ENCODE results near the gene RAET1G.

DNA sequence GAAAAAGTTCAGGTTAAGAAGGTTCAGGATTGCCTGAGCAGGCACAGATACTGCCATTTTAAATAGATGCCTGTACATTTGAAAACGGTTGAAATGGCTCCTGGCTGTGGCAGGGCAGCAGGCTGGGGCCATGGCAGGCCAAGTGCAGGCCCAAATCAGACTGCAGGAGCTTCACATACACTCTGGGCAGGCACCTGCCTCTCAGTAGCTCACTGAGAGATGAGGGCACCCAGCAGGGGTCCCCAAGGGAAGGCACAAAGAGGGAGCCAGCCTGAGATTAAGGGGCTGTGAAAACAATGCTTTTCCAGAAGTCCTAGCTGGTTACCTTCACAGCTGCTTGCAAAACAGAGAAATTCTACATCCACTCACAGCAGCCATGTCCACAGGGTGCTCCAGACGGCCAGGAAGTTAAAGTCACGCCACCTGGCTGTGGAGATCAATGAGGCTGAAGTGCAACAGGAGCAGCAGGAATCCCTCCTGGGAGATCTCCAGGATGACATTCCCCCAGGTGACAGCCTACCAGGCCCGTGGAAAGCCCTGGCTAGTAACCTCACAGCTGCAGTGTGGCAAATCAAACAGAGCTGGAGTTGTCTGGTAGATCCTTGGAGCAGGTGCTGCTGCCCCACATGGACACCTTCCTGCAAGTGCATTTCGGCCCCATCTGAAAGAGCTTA, 18.8 kb downstream of the RAET1G start:
- TF ChIP-seq POLR2AphosphoS5 (IDR thresholded peaks at IDR 0.05; ENCODE audit: low read depth, low read length), result no peak
- TF ChIP-seq TAF1 (IDR thresholded peaks at IDR 0.05; ENCODE audit: borderline replicate concordance, insufficient read depth, low read length), result no peak
- no peak for TF ChIP-seq SIN3A (IDR thresholded peaks at IDR 0.05; ENCODE audit: borderline replicate concordance, insufficient read depth, low read length)
- TF ChIP-seq, protein P1, sequence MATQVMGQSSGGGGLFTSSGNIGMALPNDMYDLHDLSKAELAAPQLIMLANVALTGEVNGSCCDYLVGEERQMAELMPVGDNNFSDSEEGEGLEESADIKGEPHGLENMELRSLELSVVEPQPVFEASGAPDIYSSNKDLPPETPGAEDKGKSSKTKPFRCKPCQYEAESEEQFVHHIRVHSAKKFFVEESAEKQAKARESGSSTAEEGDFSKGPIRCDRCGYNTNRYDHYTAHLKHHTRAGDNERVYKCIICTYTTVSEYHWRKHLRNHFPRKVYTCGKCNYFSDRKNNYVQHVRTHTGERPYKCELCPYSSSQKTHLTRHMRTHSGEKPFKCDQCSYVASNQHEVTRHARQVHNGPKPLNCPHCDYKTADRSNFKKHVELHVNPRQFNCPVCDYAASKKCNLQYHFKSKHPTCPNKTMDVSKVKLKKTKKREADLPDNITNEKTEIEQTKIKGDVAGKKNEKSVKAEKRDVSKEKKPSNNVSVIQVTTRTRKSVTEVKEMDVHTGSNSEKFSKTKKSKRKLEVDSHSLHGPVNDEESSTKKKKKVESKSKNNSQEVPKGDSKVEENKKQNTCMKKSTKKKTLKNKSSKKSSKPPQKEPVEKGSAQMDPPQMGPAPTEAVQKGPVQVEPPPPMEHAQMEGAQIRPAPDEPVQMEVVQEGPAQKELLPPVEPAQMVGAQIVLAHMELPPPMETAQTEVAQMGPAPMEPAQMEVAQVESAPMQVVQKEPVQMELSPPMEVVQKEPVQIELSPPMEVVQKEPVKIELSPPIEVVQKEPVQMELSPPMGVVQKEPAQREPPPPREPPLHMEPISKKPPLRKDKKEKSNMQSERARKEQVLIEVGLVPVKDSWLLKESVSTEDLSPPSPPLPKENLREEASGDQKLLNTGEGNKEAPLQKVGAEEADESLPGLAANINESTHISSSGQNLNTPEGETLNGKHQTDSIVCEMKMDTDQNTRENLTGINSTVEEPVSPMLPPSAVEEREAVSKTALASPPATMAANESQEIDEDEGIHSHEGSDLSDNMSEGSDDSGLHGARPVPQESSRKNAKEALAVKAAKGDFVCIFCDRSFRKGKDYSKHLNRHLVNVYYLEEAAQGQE (IDR thresholded peaks at IDR 0.05; ENCODE audit: insufficient read depth in 1 of 2, low read depth in 2 of 2, low read length in 2 of 2), result no peak

Data from PFSK-1 (cell line).